Calu3 (cell line): ENCODE results near the gene KRABD2.

Source experiments
- BruUV-seq: library from RNA; stranded (reverse); fragments of 400-500 nt; replicated peaks from 2 replicates; lab custom pipeline; 2021; lab: Mats Ljungman, UMichigan
- CTCF ChIA-PET: fragments of 300-600 bp; sonication (Branson Sonifier 250); formaldehyde crosslinking; loops from one replicate; lab custom pipeline; 2022; ENCODE audit warnings: antibody characterized with exemption; lab: Charles Lee
- DNase-seq: peaks from one replicate; pipeline ENCODE4 v3.0.0; 2022
- H3K27ac Mint-ChIP-seq: one replicate; pipeline ENCODE4 v1.8.0; 2022; ENCODE audit warnings: mixed read lengths; ENCODE audit not compliant: unreplicated experiment
- H3K27me3 Mint-ChIP-seq: one replicate; pipeline ENCODE4 v1.8.0; 2022; ENCODE audit warnings: mixed read lengths; ENCODE audit not compliant: unreplicated experiment
- H3K36me3 Mint-ChIP-seq: one replicate; pipeline ENCODE4 v1.8.0; 2022; ENCODE audit warnings: mild to moderate bottlenecking, moderate library complexity, mixed read lengths; ENCODE audit not compliant: insufficient read depth, unreplicated experiment
- H3K4me1 Mint-ChIP-seq: one replicate; pipeline ENCODE4 v1.8.0; 2022; ENCODE audit warnings: mild to moderate bottlenecking, low read depth, mixed read lengths; ENCODE audit not compliant: unreplicated experiment
- H3K4me3 Mint-ChIP-seq: one replicate; pipeline ENCODE4 v1.8.0; 2022; ENCODE audit warnings: mild to moderate bottlenecking, low read depth, moderate library complexity, mixed read lengths; ENCODE audit not compliant: unreplicated experiment
- H3K9me3 Mint-ChIP-seq: one replicate; pipeline ENCODE4 v1.8.0; 2022; ENCODE audit warnings: low read depth, mixed read lengths; ENCODE audit not compliant: unreplicated experiment
- intact Hi-C: fragments of 100-400 bp; cut with micrococcal nuclease; formaldehyde crosslinking; loops from one replicate; pipeline ENCODE4 v1.10.0; 2022; ENCODE audit not compliant: unreplicated experiment
- TF ChIP-seq, protein P1 (sequence below): fragments of 200-600 bp; IDR thresholded peaks from one replicate; pipeline ENCODE4 v1.8.0; 2022; ENCODE audit warnings: antibody characterized with exemption; ENCODE audit not compliant: unreplicated experiment

The KRABD2 gene

DNA sequence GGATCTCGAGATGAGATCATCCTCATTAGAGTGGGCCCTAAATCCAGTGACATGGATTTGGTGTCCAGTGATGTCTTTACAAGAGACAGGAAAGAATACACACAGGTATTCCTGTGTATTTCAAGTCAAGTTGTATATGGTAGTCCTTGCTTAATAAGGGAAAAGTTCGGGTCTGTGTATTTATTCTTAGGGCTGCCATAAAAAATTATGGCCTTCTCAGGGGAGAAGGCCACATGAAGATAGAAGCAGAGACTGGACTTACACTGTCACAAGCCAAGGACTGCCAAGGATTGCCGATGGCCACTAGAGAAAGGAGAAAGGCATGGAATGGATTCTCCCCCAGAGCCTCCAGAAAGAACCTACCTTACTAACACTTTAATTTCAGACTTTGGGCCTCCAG, 8.3 kb downstream of the KRABD2 start:
- BruUV-seq: no TSS peak
- H3K9me3 Mint-ChIP-seq: no peaks in the 10 kb centered on the region
- no peak for DNase-seq
- intact Hi-C loops: no loop called here
- no peaks in the 10 kb centered on the region for H3K27me3 Mint-ChIP-seq
- CTCF ChIA-PET: no interaction called here
- H3K4me1 Mint-ChIP-seq: no peaks in the 10 kb centered on the region
- TF ChIP-seq, protein P1, sequence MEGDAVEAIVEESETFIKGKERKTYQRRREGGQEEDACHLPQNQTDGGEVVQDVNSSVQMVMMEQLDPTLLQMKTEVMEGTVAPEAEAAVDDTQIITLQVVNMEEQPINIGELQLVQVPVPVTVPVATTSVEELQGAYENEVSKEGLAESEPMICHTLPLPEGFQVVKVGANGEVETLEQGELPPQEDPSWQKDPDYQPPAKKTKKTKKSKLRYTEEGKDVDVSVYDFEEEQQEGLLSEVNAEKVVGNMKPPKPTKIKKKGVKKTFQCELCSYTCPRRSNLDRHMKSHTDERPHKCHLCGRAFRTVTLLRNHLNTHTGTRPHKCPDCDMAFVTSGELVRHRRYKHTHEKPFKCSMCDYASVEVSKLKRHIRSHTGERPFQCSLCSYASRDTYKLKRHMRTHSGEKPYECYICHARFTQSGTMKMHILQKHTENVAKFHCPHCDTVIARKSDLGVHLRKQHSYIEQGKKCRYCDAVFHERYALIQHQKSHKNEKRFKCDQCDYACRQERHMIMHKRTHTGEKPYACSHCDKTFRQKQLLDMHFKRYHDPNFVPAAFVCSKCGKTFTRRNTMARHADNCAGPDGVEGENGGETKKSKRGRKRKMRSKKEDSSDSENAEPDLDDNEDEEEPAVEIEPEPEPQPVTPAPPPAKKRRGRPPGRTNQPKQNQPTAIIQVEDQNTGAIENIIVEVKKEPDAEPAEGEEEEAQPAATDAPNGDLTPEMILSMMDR: no peak
- H3K36me3 Mint-ChIP-seq: peaks cover 7% of the 10 kb centered on the region
- no peak overlapping the region for H3K4me3 Mint-ChIP-seq
- no peak overlapping the region for H3K27ac Mint-ChIP-seq

DNA sequence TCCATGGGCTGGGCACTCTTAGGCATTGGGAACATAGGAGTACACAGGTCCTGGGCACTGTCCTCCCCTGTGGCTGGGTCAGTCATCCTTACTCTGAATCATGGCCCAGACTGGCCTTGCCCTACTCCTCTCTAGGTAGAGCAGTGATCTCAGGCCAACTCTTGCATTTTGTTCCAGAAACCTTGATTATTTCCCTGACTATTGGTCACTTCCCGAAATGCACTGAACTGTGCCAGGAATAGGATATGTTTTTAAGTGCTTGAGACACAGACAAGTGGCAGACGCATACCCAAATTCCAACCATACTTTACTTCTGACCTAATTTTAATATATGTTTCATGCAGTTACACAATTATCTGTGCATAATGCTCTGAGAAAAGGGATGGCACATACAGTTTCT, 10.3 kb downstream of the KRABD2 start:
- DNase-seq: no peak

DNA sequence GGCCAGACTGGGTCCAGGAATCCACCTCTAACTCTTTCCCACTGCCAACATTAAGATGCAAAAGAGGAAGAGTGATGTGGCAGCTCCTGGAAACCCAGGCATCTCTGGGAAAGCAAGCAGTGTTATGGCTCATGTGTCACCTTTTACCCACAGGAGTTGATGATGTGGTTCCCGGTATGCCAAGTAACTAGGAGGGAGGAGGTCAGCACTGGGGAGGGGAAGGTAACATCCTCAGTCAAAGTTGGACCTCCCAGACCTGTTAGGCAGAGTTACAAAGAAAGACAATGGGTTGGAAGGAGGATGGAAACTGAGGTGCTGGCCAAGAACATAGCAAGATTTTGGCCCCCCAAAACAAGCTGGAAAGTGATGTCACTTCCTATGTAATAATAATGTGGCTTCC, 11.4 kb downstream of the KRABD2 start:
- Mint-ChIP-seq H3K4me1 (no peaks in the 10 kb centered on the region), H3K9me3 (no peaks in the 10 kb centered on the region), H3K27me3 (no peaks in the 10 kb centered on the region), H3K36me3 (no peaks in the 10 kb centered on the region), H3K27ac (no peak overlapping the region), H3K4me3 (no peak overlapping the region)
- intact Hi-C loops: no loop called here
- BruUV-seq: no TSS peak
- CTCF ChIA-PET: no interaction called here
- no peak for DNase-seq
- TF ChIP-seq, protein P1: no peak

More for the DNA sequence above, 10.3 kb downstream of the KRABD2 start:
- no peak overlapping the region for H3K4me3 Mint-ChIP-seq
- intact Hi-C loops: no loop called here
- TF ChIP-seq, protein P1: no peak
- H3K4me1 Mint-ChIP-seq: no peaks in the 10 kb centered on the region
- no peak overlapping the region for H3K27ac Mint-ChIP-seq
- no TSS peak for BruUV-seq
- H3K36me3 Mint-ChIP-seq: no peaks in the 10 kb centered on the region
- no peaks in the 10 kb centered on the region for H3K9me3 Mint-ChIP-seq
- H3K27me3 Mint-ChIP-seq: no peaks in the 10 kb centered on the region
- CTCF ChIA-PET: no interaction called here

DNA sequence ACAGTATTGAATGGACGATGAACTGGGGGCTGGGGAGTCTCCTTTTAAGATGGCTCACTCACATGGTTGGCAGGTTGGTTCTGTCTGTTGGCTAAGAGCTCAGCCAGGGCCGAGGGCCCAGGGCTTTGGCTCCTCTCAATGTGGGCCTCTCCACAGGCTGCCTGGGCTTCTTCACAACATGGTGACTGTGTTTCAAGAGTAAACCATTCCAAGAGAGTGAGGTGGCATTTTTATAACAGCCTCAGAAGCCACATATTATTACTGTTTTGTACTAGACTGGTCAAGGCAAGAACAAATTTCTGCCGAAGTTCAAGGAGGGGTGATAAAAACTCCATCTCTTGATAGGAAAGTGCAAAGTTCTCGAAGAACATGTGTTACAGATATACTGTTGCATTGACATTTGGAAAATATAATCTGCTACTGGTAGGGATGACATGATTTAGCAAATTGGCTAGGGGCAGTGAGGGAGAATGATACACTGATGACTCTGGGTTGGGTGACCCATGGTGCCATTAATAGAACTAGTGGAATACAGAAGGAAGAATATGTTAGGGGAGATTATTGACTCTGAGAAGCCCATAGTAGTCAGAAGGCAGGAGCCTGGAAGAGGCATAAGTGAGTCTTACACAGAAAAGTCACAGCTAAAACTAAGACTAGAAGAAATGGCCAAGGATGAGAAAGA, 13.7 kb downstream of the KRABD2 start:
- H3K4me3 Mint-ChIP-seq: no peak overlapping the region
- H3K36me3 Mint-ChIP-seq: no peaks in the 10 kb centered on the region
- no peak overlapping the region for H3K27ac Mint-ChIP-seq
- CTCF ChIA-PET: no interaction called here
- H3K27me3 Mint-ChIP-seq: peaks cover 13% of the 10 kb centered on the region
- DNase-seq: no peak
- intact Hi-C loops: no loop called here
- no TSS peak for BruUV-seq
- no peaks in the 10 kb centered on the region for H3K9me3 Mint-ChIP-seq
- TF ChIP-seq, protein P1: no peak
- no peaks in the 10 kb centered on the region for H3K4me1 Mint-ChIP-seq
